ENCODE data around the gene DYRK1B. TPM values are rescaled to one million over a fixed set of nuclear protein-coding genes. Genes with fewer than 3 reads are reported as not detected.

DYRK1B gene
- total RNA-seq, 1 donor from 2014 or later = 27.3 TPM

Small RNA genes lying within 50 kb of the gene (microRNA-seq; reads per million reads assigned to microRNA genes)
- gene MIR6719 (ENCODE audit: borderline number of aligned reads) = not detected

Other genes starting within 250 kb of the DYRK1B start
- gene LGALS13, start 231.6 kb downstream of the DYRK1B start, total RNA-seq = not detected
- not detected for gene LGALS16, start 178.2 kb downstream of the DYRK1B start, total RNA-seq
- not detected for gene LGALS14, start 129.7 kb downstream of the DYRK1B start, total RNA-seq
- not detected for gene CLC, start 96.1 kb downstream of the DYRK1B start, total RNA-seq
- gene LEUTX, start 55.3 kb downstream of the DYRK1B start, total RNA-seq = not detected
- gene FBL, start 12.2 kb upstream of the DYRK1B start, total RNA-seq = 57.3 TPM
- gene FCGBP, start 100.5 kb upstream of the DYRK1B start, total RNA-seq = 13.0 TPM
- gene PSMC4, start 137.0 kb upstream of the DYRK1B start, total RNA-seq = 69.3 TPM
- 6.9 TPM for gene ZNF546, start 162.9 kb upstream of the DYRK1B start, total RNA-seq
- gene ZNF780B, start 222.1 kb upstream of the DYRK1B start, total RNA-seq = 29.4 TPM

Measured in left ventricle myocardium superior (tissue), 1 donor.